Endothelial cell of umbilical vein (primary cell): ENCODE data around the gene OR1F1. TPM values are rescaled to one million over a fixed set of nuclear protein-coding genes. Genes with fewer than 3 reads are reported as not detected.

Experiments
- BruUV-seq: library from RNA; stranded (reverse); fragments of 400-500 nt; replicated peaks from 2 replicates; lab custom pipeline; 2021; lab: Mats Ljungman, UMichigan
- CTCF ChIA-PET: fragments of 300-600, 350-600 bp; sonication (Branson Sonifier 250); formaldehyde crosslinking; loops from one replicate; lab custom pipeline; 2021; ENCODE audit warnings: antibody characterized with exemption, inconsistent platforms; lab: Charles Lee
- POLR2A ChIA-PET: fragments of 300-600, 350-600 bp; sonication (Branson Sonifier 250); formaldehyde crosslinking; loops from one replicate; lab custom pipeline; 2021; ENCODE audit warnings: antibody characterized with exemption, inconsistent platforms; lab: Charles Lee
- DNase-seq: peaks from one replicate; pipeline ENCODE4 v3.0.0-alpha.2; 2011; ENCODE audit warnings: low read depth, low spot score
- FAIRE-seq: peaks from 2 replicates; lab custom pipeline; 2011; peaks lifted over from hg19 to GRCh38; lab: Jason Lieb, UNC
- H2AFZ ChIP-seq: 2 replicates; pipeline ENCODE4 v1.6.0; 2012; ENCODE audit warnings: low read depth, low read length, control low read depth, inconsistent platforms
- H3K27ac ChIP-seq: 2 replicates; pipeline ENCODE4 v1.5.1; 2011; ENCODE audit warnings: low read depth, mild to moderate bottlenecking, control low read depth, low read length, moderate library complexity; ENCODE audit not compliant: insufficient read depth
- H3K27me3 ChIP-seq, 2 experiments: 2 replicates each; pipeline versions ENCODE4 v1.6.0 to v1.6.1; 2011; ENCODE audit warnings: low read length in 2 of 2, mixed read lengths in 1 of 2; ENCODE audit not compliant: control insufficient read depth in 2 of 2, insufficient read depth in 2 of 2
- H3K36me3 ChIP-seq, 2 experiments: 2 replicates in 1 of 2; 3 replicates in 1 of 2; pipeline ENCODE4 v1.5.1; 2011; ENCODE audit warnings: low read length in 2 of 2, mild to moderate bottlenecking in 1 of 2, moderate library complexity in 1 of 2; ENCODE audit not compliant: control insufficient read depth in 2 of 2, insufficient read depth in 2 of 2; ENCODE audit errors: extremely low read depth in 1 of 2
- H3K4me1 ChIP-seq: 3 replicates; pipeline ENCODE4 v1.5.1; 2011; ENCODE audit warnings: mild to moderate bottlenecking, low read length; ENCODE audit not compliant: control insufficient read depth, insufficient read depth; ENCODE audit errors: extremely low read depth
- H3K4me2 ChIP-seq: 2 replicates; pipeline ENCODE4 v1.6.1; 2011; ENCODE audit warnings: low read length, control low read depth, mixed read lengths; ENCODE audit not compliant: insufficient read depth
- H3K4me3 ChIP-seq, 3 experiments: fragments of 200-600 bp in 1 of 3; sonication (generic), shearing (Covaris generic) in 1 of 3; replicated peaks in 1 of 3; 2 replicates each; pipeline ENCODE4 v1.5.1; 2011 to 2016; ENCODE audit warnings: control low read depth in 3 of 3, low read length in 3 of 3, mild to moderate bottlenecking in 2 of 3, inconsistent platforms in 1 of 3, low read depth in 1 of 3, moderate library complexity in 1 of 3; ENCODE audit not compliant: insufficient read depth in 1 of 3
- H3K79me2 ChIP-seq: 2 replicates; pipeline ENCODE4 v1.6.0; 2012; ENCODE audit warnings: low read length, inconsistent platforms; ENCODE audit not compliant: control insufficient read depth, insufficient read depth
- H3K9ac ChIP-seq: replicated peaks from 2 replicates; pipeline ENCODE3; 2011; ENCODE audit warnings: low read length, control low read depth; ENCODE audit not compliant: insufficient read depth; ENCODE audit errors: extremely low read depth
- H3K9me1 ChIP-seq: replicated peaks from 3 replicates; pipeline ENCODE4 v1.6.0; 2011; ENCODE audit warnings: mild to moderate bottlenecking, low read length; ENCODE audit not compliant: control insufficient read depth, insufficient read depth; ENCODE audit errors: extremely low read depth
- H3K9me3 ChIP-seq: replicated peaks from 2 replicates; pipeline ENCODE4 v1.5.1; 2012; ENCODE audit warnings: low read length, inconsistent platforms; ENCODE audit not compliant: control insufficient read depth, insufficient read depth
- H4K20me1 ChIP-seq: replicated peaks from 2 replicates; pipeline ENCODE3; 2011; ENCODE audit warnings: mild to moderate bottlenecking, low read length; ENCODE audit not compliant: control insufficient read depth, insufficient read depth; ENCODE audit errors: extremely low read depth
- CTCF ChIP-seq, 2 donors: IDR thresholded peaks; 1 replicate in 1 of 2; 2 replicates in 1 of 2; pipeline ENCODE4 v1.5.1; 2011; ENCODE audit warnings: low read length in 2 of 2, mild to moderate bottlenecking in 2 of 2, moderate library complexity in 2 of 2, control low read depth in 1 of 2, inconsistent platforms in 1 of 2, low read depth in 1 of 2; ENCODE audit not compliant: insufficient read depth in 1 of 2; ENCODE audit errors: extremely low read depth in 1 of 2
- EZH2 ChIP-seq: IDR thresholded peaks from 2 replicates; pipeline ENCODE4 v1.6.1; 2012; ENCODE audit warnings: borderline replicate concordance, low read depth, mild to moderate bottlenecking, moderate library complexity, low read length, inconsistent platforms; ENCODE audit not compliant: severe bottlenecking
- FOS ChIP-seq: IDR thresholded peaks from 2 replicates; pipeline ENCODE4 v1.6.1; 2011; ENCODE audit warnings: mild to moderate bottlenecking, low read length, moderate library complexity, borderline replicate concordance; ENCODE audit not compliant: insufficient read depth
- GATA2 ChIP-seq: IDR thresholded peaks from 2 replicates; pipeline ENCODE4 v1.7.0; 2011; ENCODE audit warnings: low read depth, mild to moderate bottlenecking, moderate library complexity, mixed read lengths, low read length; ENCODE audit not compliant: insufficient read length, insufficient read depth
- JUN ChIP-seq: IDR thresholded peaks from 2 replicates; pipeline ENCODE4 v1.6.1; 2011; ENCODE audit warnings: borderline replicate concordance, low read depth; ENCODE audit not compliant: insufficient read length, insufficient read depth
- MAX ChIP-seq: IDR thresholded peaks from 2 replicates; pipeline ENCODE4 v1.6.1; 2011; ENCODE audit not compliant: insufficient read depth, insufficient read length
- MYC ChIP-seq: IDR thresholded peaks from one replicate; pipeline ENCODE4 v1.6.1; 2011; ENCODE audit warnings: mild to moderate bottlenecking, low read depth, low read length
- POLR2A ChIP-seq: IDR thresholded peaks from 2 replicates; pipeline ENCODE4 v1.6.1; 2012; ENCODE audit warnings: low read depth, mild to moderate bottlenecking, control low read depth, low read length
- POLR2AphosphoS5 ChIP-seq: IDR thresholded peaks from 2 replicates; pipeline ENCODE4 v1.6.1; 2012; ENCODE audit warnings: low read depth, mild to moderate bottlenecking, control low read depth, low read length, moderate library complexity; ENCODE audit not compliant: insufficient read depth
- dilution Hi-C: fragments of 300-500 bp; cut with MboI; formaldehyde crosslinking; loops from one replicate; pipeline ENCODE4 v1.15.0; 2019; ENCODE audit warnings: low sequenced_read_pairs; ENCODE audit not compliant: extremely low pct_ligation_motif_present
- intact Hi-C: fragments of 100-400 bp; cut with micrococcal nuclease; formaldehyde crosslinking; loops from one replicate; pipeline ENCODE4 v1.10.0; 2022
- polyA plus RNA-seq, 4 experiments: library from polyadenylated mRNA; depleted of rRNA in 3 of 4; stranded (reverse) in 3 of 4; unstranded in 1 of 4; fragments of >200 nt; gene quantifications; 2 replicates each; pipeline versions ENCODE4 v1.2.1 to v1.2.3, GENCODE V29; 2011 to 2012; ENCODE audit warnings: missing spikeins in 1 of 4
- total RNA-seq: library from RNA; stranded (reverse); gene quantifications from 2 replicates; pipeline ENCODE4 v1.2.3, GENCODE V29; 2021

Gene OR1F1
- total and polyA plus RNA-seq, 2 donors (not counting 3 experiments of a cell fraction or from before 2014, with no cell fraction given): 0.17 TPM; not detected in 1

- no peaks in the 10 kb centered on the region for H4K20me1 ChIP-seq
- BruUV-seq: no TSS peak
- CTCF ChIA-PET: no interaction called here
Measured at GRCh38 chr16:3249451-3249850, 61.4 kb downstream of the OR1F1 start.

More at GRCh38 chr16:3249451-3249850, 61.4 kb downstream of the OR1F1 start:
- no peaks in the 10 kb centered on the region for H3K4me1 ChIP-seq
- no peak overlapping the region for H2AFZ ChIP-seq
- H3K4me2 ChIP-seq: no peak overlapping the region
- no peaks in the 10 kb centered on the region for H3K36me3 ChIP-seq
- TF ChIP-seq POLR2AphosphoS5 (no peak), FOS (no peak), EZH2 (no peak), CTCF (IDR thresholded peaks at IDR 0.05; ENCODE audit: extremely low read depth in 1 of 2, insufficient read depth in 1 of 2, low read depth in 1 of 2, low read length in 2 of 2) (no peak), MAX (no peak), MYC (no peak), POLR2A (no peak), JUN (no peak), GATA2 (no peak)
- POLR2A ChIA-PET: interaction anchor here (0.5 kb wide), 1 partner anchor 452 kb away, joined by 3 read pairs; no protein-coding TSS in a partner anchor
- no peaks in the 10 kb centered on the region for H3K79me2 ChIP-seq
- H3K4me3 ChIP-seq: no peak overlapping the region
- H3K27me3 ChIP-seq: no peaks in the 10 kb centered on the region
- DNase-seq (no peak), FAIRE-seq (no peak)
- H3K9ac ChIP-seq: no peak overlapping the region
- H3K9me3 ChIP-seq: no peaks in the 10 kb centered on the region
- intact Hi-C loops (no loop called here), dilution Hi-C loops (no loop called here)
- H3K9me1 ChIP-seq: no peaks in the 10 kb centered on the region
- no peak overlapping the region for H3K27ac ChIP-seq
